Activated naive CD4-positive, alpha-beta T cell (primary cell): ENCODE data around the gene IGFL3.
"Not testable (repeated sequence)": the region's sequence is repeated elsewhere in the genome, so short reads cannot be mapped to it uniquely, and the experiment has no call there.

Experiments
- DNase-seq, 4 experiments: peaks; one replicate each; lab custom pipeline; 2025; lab: John Stamatoyannopoulos, UW

The IGFL3 gene

GRCh38 chr19:46124638-46125115, at the start of gene IGFL3:
Gene IGFL3 (minus strand): TSS chr19:46124688. CDS start chr19:46124649, 39 bp downstream.
- DNase-seq = no peak

- DNase-seq = no peak
Measured at GRCh38 chr19:46173886-46174480, 49.5 kb upstream of the IGFL3 start.

- DNase-seq = no peak
Measured at GRCh38 chr19:46162731-46163130, 38.2 kb upstream of the IGFL3 start.

GRCh38 chr19:46161642-46162257, 37.3 kb upstream of the IGFL3 start:
- DNase-seq = not testable (repeated sequence)

GRCh38 chr19:46160233-46160775, 35.8 kb upstream of the IGFL3 start:
- no peak for DNase-seq

GRCh38 chr19:46159418-46160232, 35.1 kb upstream of the IGFL3 start:
- no peak for DNase-seq

GRCh38 chr19:46155237-46155636, 30.7 kb upstream of the IGFL3 start:
- no peak for DNase-seq

GRCh38 chr19:46150606-46151005, 26.1 kb upstream of the IGFL3 start:
- no peak for DNase-seq

GRCh38 chr19:46147791-46148288, 23.4 kb upstream of the IGFL3 start, which contains the start of gene IGFL2:
Gene IGFL2 (plus strand): TSS chr19:46148238. CDS start chr19:46148279, 41 bp downstream.
- no peak for DNase-seq

- no peak for DNase-seq
Measured at GRCh38 chr19:46147166-46147740, 22.8 kb upstream of the IGFL3 start.

GRCh38 chr19:46144756-46145155, 20.3 kb upstream of the IGFL3 start:
- no peak for DNase-seq

GRCh38 chr19:46142294-46142693, 17.8 kb upstream of the IGFL3 start:
- no peak for DNase-seq

GRCh38 chr19:46141421-46141820, 16.9 kb upstream of the IGFL3 start:
- DNase-seq = no peak

GRCh38 chr19:46137915-46138473, 13.5 kb upstream of the IGFL3 start:
- no peak for DNase-seq

GRCh38 chr19:46134527-46134926, 10.0 kb upstream of the IGFL3 start:
- DNase-seq = no peak

- DNase-seq = no peak
Measured at GRCh38 chr19:46133777-46134241, 9.3 kb upstream of the IGFL3 start.

- DNase-seq = no peak
Measured at GRCh38 chr19:46133101-46133627, 8.7 kb upstream of the IGFL3 start.

- no peak for DNase-seq
Measured at GRCh38 chr19:46132508-46133100, 8.1 kb upstream of the IGFL3 start.

- DNase-seq = no peak
Measured at GRCh38 chr19:46131485-46132143, 7.1 kb upstream of the IGFL3 start.

GRCh38 chr19:46126086-46126580, 1.6 kb upstream of the IGFL3 start:
- DNase-seq = no peak
